Panc1 (cell line): ENCODE data around the gene DAAM2. TPM values are rescaled to one million over a fixed set of nuclear protein-coding genes. Genes with fewer than 3 reads are reported as not detected.

Source experiments
- ATAC-seq: fragments of 200-7000 bp; cut with Tn5 transposase; 2 replicates; pipeline ENCODE4 v1.9.1; 2020; ENCODE audit warnings: mild to moderate bottlenecking, moderate library complexity
- BruUV-seq: library from RNA; stranded (reverse); fragments of 400-500 nt; replicated peaks from 2 replicates; lab custom pipeline; 2021; lab: Mats Ljungman, UMichigan
- CTCF ChIA-PET: fragments of 300-600 bp; sonication (Branson Sonifier 250); formaldehyde crosslinking; loops from one replicate; lab custom pipeline; 2022; ENCODE audit warnings: antibody characterized with exemption; lab: Charles Lee
- POLR2A ChIA-PET: fragments of 300-600 bp; sonication (Branson Sonifier 250); formaldehyde crosslinking; loops from one replicate; lab custom pipeline; 2022; ENCODE audit warnings: antibody characterized with exemption; lab: Charles Lee
- DNase-seq: peaks from one replicate; pipeline ENCODE4 v3.0.0-alpha.2; 2010; ENCODE audit warnings: low read depth, low spot score
- H3K27ac ChIP-seq: 2 replicates; pipeline ENCODE4 v1.5.1; 2011; ENCODE audit warnings: mild to moderate bottlenecking, low read length, inconsistent platforms
- H3K27me3 ChIP-seq: fragments of 200-500 bp; sonication (Bioruptor generic); 2 replicates; pipeline ENCODE4 v1.6.0; 2014; ENCODE audit warnings: low read length, inconsistent platforms; ENCODE audit not compliant: control insufficient read depth, insufficient read depth
- H3K36me3 ChIP-seq: fragments of 200-500 bp; sonication (Bioruptor generic); 2 replicates; pipeline ENCODE4 v1.5.1; 2014; ENCODE audit warnings: inconsistent platforms, mild to moderate bottlenecking, low read length, moderate library complexity; ENCODE audit not compliant: control insufficient read depth, insufficient read depth
- H3K4me1 ChIP-seq: 2 replicates; pipeline ENCODE4 v1.5.1; 2011; ENCODE audit warnings: inconsistent platforms, mild to moderate bottlenecking, low read length, moderate library complexity; ENCODE audit not compliant: control insufficient read depth, insufficient read depth
- H3K4me3 ChIP-seq, 2 experiments: 2 replicates each; pipeline ENCODE4 v1.5.1; 2011 to 2012; ENCODE audit warnings: low read depth in 2 of 2, low read length in 2 of 2, mild to moderate bottlenecking in 2 of 2, inconsistent platforms in 1 of 2, moderate library complexity in 1 of 2
- H3K9me3 ChIP-seq: fragments of 200-500 bp; sonication (Bioruptor generic); 2 replicates; pipeline ENCODE4 v1.5.1; 2014; ENCODE audit warnings: low read depth, mild to moderate bottlenecking, inconsistent platforms, low read length, moderate library complexity; ENCODE audit not compliant: control insufficient read depth, insufficient read depth
- POLR2AphosphoS5 ChIP-seq: IDR thresholded peaks from 2 replicates; pipeline ENCODE4 v1.6.1; 2012; ENCODE audit warnings: mild to moderate bottlenecking, low read depth, low read length, moderate library complexity
- SIN3A ChIP-seq: IDR thresholded peaks from 2 replicates; pipeline ENCODE4 v1.6.1; 2012; ENCODE audit warnings: low read depth, mild to moderate bottlenecking, low read length, moderate library complexity, borderline replicate concordance; ENCODE audit not compliant: insufficient read depth
- TCF7L2 ChIP-seq: IDR thresholded peaks from 2 replicates; pipeline ENCODE4 v1.6.1; 2011; ENCODE audit warnings: mild to moderate bottlenecking, low read depth, low read length, inconsistent platforms
- in situ Hi-C: cut with HindIII; loops from 2 replicates; pipeline ENCODE4 v1.10.0; 2016; ENCODE audit warnings: low sequenced_read_pairs, low pct_unique_long_range_greater_than_20kb
- intact Hi-C: fragments of 100-400 bp; cut with micrococcal nuclease; formaldehyde crosslinking; loops from one replicate; pipeline ENCODE4 v1.10.0; 2022; ENCODE audit not compliant: unreplicated experiment
- total RNA-seq: library from RNA; stranded (reverse); gene quantifications from one replicate; pipeline ENCODE4 v1.2.1, GENCODE V29; 2021; ENCODE audit not compliant: unreplicated experiment
- TF ChIP-seq, protein P1 (sequence below), 2 experiments: IDR thresholded peaks; 2 replicates each; pipeline ENCODE4 v1.6.1; 2011 to 2012; ENCODE audit warnings: low read depth in 2 of 2, control low read depth in 1 of 2, low read length in 1 of 2, mild to moderate bottlenecking in 1 of 2, moderate library complexity in 1 of 2; ENCODE audit not compliant: insufficient read depth in 1 of 2
- TF ChIP-seq, protein P2 (sequence below): fragments of 450-650 bp; IDR thresholded peaks from 2 replicates; pipeline ENCODE4 v1.5.1; 2017; ENCODE audit warnings: mild to moderate bottlenecking

The DAAM2 gene
- total RNA-seq, 1 experiment from 2014 or later = not detected

DNA sequence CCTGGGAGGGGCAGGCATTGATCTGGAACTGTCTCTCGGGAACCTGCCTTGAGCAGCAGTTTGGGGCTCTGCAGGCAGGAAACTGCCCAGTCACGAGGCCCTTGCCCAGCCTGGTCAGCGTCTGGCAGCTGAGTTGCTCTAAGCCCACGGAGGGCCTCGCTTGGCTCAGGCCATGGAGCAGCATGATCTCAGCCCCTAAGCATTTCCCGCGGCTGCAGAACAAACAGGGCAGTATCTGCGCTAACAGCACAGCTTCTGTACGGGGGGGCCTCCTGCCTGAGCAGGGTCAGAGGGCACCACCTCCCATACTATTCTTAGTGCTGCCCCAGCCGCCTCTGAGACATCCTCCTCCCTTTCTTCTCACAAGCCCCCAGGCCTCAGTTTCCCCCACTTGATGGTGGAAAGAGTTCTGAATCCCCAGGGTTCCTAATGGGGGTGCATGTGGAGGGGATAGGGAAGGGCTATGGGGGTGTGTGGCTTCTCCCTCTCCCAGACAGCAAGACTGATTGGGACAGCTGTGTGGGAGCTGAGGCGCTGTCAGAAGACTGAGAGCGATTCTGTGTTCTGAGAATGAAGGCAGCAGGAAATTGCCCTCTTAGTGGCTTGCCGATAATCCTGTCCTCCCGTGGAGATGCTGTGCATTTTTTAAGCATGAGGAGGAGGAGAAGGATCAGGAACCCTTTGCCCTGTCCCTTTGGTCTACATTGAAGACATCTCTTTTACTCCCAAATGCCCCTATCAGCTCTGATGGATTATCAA lies 95.7 kb downstream of the DAAM2 start:
- in situ Hi-C loops = no loop called here
- Histone ChIP-seq H3K4me1 (no peaks in the 10 kb centered on the region), H3K27me3 (peaks cover 2% of the 10 kb centered on the region; the same call in 1 of the 2 replicates), H3K36me3 (no peaks in the 10 kb centered on the region), H3K4me3 (no peak overlapping the region), H3K9me3 (no peaks in the 10 kb centered on the region), H3K27ac (no peak overlapping the region)
- POLR2A ChIA-PET = no interaction called here
- TF ChIP-seq, protein P1, sequence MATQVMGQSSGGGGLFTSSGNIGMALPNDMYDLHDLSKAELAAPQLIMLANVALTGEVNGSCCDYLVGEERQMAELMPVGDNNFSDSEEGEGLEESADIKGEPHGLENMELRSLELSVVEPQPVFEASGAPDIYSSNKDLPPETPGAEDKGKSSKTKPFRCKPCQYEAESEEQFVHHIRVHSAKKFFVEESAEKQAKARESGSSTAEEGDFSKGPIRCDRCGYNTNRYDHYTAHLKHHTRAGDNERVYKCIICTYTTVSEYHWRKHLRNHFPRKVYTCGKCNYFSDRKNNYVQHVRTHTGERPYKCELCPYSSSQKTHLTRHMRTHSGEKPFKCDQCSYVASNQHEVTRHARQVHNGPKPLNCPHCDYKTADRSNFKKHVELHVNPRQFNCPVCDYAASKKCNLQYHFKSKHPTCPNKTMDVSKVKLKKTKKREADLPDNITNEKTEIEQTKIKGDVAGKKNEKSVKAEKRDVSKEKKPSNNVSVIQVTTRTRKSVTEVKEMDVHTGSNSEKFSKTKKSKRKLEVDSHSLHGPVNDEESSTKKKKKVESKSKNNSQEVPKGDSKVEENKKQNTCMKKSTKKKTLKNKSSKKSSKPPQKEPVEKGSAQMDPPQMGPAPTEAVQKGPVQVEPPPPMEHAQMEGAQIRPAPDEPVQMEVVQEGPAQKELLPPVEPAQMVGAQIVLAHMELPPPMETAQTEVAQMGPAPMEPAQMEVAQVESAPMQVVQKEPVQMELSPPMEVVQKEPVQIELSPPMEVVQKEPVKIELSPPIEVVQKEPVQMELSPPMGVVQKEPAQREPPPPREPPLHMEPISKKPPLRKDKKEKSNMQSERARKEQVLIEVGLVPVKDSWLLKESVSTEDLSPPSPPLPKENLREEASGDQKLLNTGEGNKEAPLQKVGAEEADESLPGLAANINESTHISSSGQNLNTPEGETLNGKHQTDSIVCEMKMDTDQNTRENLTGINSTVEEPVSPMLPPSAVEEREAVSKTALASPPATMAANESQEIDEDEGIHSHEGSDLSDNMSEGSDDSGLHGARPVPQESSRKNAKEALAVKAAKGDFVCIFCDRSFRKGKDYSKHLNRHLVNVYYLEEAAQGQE (IDR thresholded peaks at IDR 0.05; ENCODE audit: insufficient read depth in 1 of 2, low read depth in 2 of 2, low read length in 1 of 2) = no peak
- TF ChIP-seq SIN3A = no peak
- TF ChIP-seq, protein P2, sequence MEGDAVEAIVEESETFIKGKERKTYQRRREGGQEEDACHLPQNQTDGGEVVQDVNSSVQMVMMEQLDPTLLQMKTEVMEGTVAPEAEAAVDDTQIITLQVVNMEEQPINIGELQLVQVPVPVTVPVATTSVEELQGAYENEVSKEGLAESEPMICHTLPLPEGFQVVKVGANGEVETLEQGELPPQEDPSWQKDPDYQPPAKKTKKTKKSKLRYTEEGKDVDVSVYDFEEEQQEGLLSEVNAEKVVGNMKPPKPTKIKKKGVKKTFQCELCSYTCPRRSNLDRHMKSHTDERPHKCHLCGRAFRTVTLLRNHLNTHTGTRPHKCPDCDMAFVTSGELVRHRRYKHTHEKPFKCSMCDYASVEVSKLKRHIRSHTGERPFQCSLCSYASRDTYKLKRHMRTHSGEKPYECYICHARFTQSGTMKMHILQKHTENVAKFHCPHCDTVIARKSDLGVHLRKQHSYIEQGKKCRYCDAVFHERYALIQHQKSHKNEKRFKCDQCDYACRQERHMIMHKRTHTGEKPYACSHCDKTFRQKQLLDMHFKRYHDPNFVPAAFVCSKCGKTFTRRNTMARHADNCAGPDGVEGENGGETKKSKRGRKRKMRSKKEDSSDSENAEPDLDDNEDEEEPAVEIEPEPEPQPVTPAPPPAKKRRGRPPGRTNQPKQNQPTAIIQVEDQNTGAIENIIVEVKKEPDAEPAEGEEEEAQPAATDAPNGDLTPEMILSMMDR = no peak
- no peak for TF ChIP-seq TCF7L2
- TF ChIP-seq POLR2AphosphoS5 = no peak
- no TSS peak for BruUV-seq
- intact Hi-C loops = no loop called here
- ATAC-seq (peak; percentile 42; the same call in 1 of the 2 replicates), DNase-seq (no peak)
- CTCF ChIA-PET = no interaction called here

DNA sequence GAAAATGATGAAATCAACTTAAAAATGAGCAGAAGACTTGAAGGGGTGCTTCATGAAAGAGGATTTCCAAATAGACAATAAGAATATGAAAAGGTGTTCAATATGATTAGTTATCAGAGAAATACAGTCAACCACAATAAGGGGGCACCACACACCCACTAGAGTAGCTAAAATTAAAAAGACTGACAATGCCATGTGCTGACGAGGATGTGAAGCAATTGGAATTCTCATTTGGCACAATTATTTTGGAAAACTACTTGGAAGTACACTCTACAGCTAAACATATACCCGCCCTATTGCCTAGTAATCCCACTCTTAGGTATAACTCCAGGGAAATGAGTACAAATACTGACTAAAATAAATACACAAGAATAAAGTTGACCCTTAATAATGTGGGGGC lies 97.1 kb downstream of the DAAM2 start:
- CTCF ChIA-PET = no interaction called here
- DNase-seq = no peak
- H3K9me3 ChIP-seq = no peaks in the 10 kb centered on the region
- no peak overlapping the region for H3K27ac ChIP-seq
- H3K36me3 ChIP-seq = no peaks in the 10 kb centered on the region
- no peak overlapping the region for H3K4me3 ChIP-seq
- in situ Hi-C loops = no loop called here
- TF ChIP-seq TCF7L2 (no peak), POLR2AphosphoS5 (no peak), SIN3A (no peak)
- TF ChIP-seq, protein P1 (IDR thresholded peaks at IDR 0.05; ENCODE audit: insufficient read depth in 1 of 2, low read depth in 2 of 2, low read length in 1 of 2) = no peak
- TF ChIP-seq, protein P2 = no peak
- POLR2A ChIA-PET = no interaction called here
- H3K4me1 ChIP-seq = no peaks in the 10 kb centered on the region
- peaks cover 2% of the 10 kb centered on the region; the same call in 1 of the 2 replicates for H3K27me3 ChIP-seq
- ATAC-seq = no peak
- BruUV-seq = no TSS peak
- intact Hi-C loops = no loop called here
